ENCODE measurements around the gene STK33. TPM values are rescaled to one million over a fixed set of nuclear protein-coding genes. Genes with fewer than 3 reads are reported as not detected.

The STK33 gene
- total and polyA plus RNA-seq, 2 donors (not counting 3 experiments of a cell fraction or from before 2014, with no cell fraction given): 0.63 to 3.4 TPM

DNA sequence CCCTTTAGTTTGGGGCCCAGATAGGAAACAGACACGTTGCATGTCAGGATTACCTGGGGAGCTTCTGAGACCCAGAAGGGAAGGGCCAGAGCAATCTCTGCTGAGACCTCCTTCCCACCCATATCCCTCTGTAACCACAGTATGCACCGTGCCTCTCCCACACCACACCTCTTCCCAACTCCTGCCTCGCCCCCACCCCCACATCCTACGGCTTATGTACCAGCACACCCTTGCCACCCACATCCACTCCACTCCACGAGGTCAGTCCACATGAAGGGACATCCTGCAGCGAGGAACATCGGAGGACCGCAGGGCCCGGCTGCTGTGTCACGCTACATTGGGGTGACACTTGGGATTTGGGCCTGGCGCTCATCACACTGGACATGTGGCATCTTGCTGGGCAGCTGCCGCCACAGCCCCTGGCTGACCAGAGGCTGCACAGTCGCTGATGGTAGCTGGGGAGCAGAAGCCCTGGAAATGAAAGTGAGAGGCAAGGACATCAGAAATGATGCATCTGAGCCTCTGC, 212.1 kb downstream of the STK33 start:
- Histone ChIP-seq H3K9ac (replicated peaks; ENCODE audit: extremely low read depth, insufficient read depth, low read length) (no peak overlapping the region), H3K27me3 (ENCODE audit: control insufficient read depth in 2 of 2, insufficient read depth in 2 of 2, low read length in 2 of 2) (no peaks in the 10 kb centered on the region), H3K79me2 (ENCODE audit: control insufficient read depth, insufficient read depth, low read length) (no peaks in the 10 kb centered on the region), H3K4me2 (ENCODE audit: insufficient read depth, low read length) (no peak overlapping the region), H4K20me1 (replicated peaks; ENCODE audit: control insufficient read depth, extremely low read depth, insufficient read depth, low read length) (no peaks in the 10 kb centered on the region), H3K4me1 (ENCODE audit: control insufficient read depth, extremely low read depth, insufficient read depth, low read length) (no peaks in the 10 kb centered on the region), H3K4me3 (replicated peaks in 1 of 3; ENCODE audit: insufficient read depth in 1 of 3, low read depth in 1 of 3, low read length in 3 of 3) (no peak overlapping the region), H3K9me3 (replicated peaks; ENCODE audit: control insufficient read depth, insufficient read depth, low read length) (no peaks in the 10 kb centered on the region), H3K9me1 (replicated peaks; ENCODE audit: control insufficient read depth, extremely low read depth, insufficient read depth, low read length) (no peaks in the 10 kb centered on the region), H3K27ac (ENCODE audit: insufficient read depth, low read depth, low read length) (no peak overlapping the region), H2AFZ (ENCODE audit: low read depth, low read length) (no peak overlapping the region), H3K36me3 (ENCODE audit: control insufficient read depth in 2 of 2, extremely low read depth in 1 of 2, insufficient read depth in 2 of 2, low read length in 2 of 2) (no peaks in the 10 kb centered on the region)
- POLR2A ChIA-PET: no interaction called here
- dilution Hi-C loops (cut with MboI; ENCODE audit: extremely low pct_ligation_motif_present, low sequenced_read_pairs): no loop called here
- intact Hi-C loops (cut with micrococcal nuclease): no loop called here
- no peak for FAIRE-seq
- TF ChIP-seq GATA2 (IDR thresholded peaks at IDR 0.05; ENCODE audit: insufficient read depth, insufficient read length, low read depth, low read length) (no peak), FOS (IDR thresholded peaks at IDR 0.05; ENCODE audit: borderline replicate concordance, insufficient read depth, low read length) (no peak), POLR2AphosphoS5 (IDR thresholded peaks at IDR 0.05; ENCODE audit: insufficient read depth, low read depth, low read length) (no peak), JUN (IDR thresholded peaks at IDR 0.05; ENCODE audit: borderline replicate concordance, insufficient read depth, insufficient read length, low read depth) (no peak), POLR2A (IDR thresholded peaks at IDR 0.05; ENCODE audit: low read depth, low read length) (no peak), MYC (IDR thresholded peaks at IDR 0.05; ENCODE audit: low read depth, low read length) (no peak), EZH2 (IDR thresholded peaks at IDR 0.05; ENCODE audit: borderline replicate concordance, low read depth, low read length, severe bottlenecking) (no peak)
- TF ChIP-seq, protein P1, sequence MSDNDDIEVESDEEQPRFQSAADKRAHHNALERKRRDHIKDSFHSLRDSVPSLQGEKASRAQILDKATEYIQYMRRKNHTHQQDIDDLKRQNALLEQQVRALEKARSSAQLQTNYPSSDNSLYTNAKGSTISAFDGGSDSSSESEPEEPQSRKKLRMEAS (IDR thresholded peaks at IDR 0.05; ENCODE audit: insufficient read depth, insufficient read length): no peak
- TF ChIP-seq, protein P2, sequence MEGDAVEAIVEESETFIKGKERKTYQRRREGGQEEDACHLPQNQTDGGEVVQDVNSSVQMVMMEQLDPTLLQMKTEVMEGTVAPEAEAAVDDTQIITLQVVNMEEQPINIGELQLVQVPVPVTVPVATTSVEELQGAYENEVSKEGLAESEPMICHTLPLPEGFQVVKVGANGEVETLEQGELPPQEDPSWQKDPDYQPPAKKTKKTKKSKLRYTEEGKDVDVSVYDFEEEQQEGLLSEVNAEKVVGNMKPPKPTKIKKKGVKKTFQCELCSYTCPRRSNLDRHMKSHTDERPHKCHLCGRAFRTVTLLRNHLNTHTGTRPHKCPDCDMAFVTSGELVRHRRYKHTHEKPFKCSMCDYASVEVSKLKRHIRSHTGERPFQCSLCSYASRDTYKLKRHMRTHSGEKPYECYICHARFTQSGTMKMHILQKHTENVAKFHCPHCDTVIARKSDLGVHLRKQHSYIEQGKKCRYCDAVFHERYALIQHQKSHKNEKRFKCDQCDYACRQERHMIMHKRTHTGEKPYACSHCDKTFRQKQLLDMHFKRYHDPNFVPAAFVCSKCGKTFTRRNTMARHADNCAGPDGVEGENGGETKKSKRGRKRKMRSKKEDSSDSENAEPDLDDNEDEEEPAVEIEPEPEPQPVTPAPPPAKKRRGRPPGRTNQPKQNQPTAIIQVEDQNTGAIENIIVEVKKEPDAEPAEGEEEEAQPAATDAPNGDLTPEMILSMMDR (IDR thresholded peaks at IDR 0.05; ENCODE audit: extremely low read depth in 1 of 2, insufficient read depth in 1 of 2, low read depth in 1 of 2, low read length in 2 of 2): no peak
- BruUV-seq (replicated peaks): no TSS peak
- no peak for DNase-seq (ENCODE audit: low read depth, low spot score)
- CTCF ChIA-PET: no interaction called here
